ENCODE results near the gene TRPV6. TPM values are rescaled to one million over a fixed set of nuclear protein-coding genes. Genes with fewer than 3 reads are reported as not detected.

TRPV6 gene
- total and polyA plus RNA-seq, 8 donors = 36.1 to 308 (median 56.5) TPM

- DNase-seq = no peak
- Histone ChIP-seq H3K9me3 (no peaks in the 10 kb centered on the region), H3K4me3 (peak overlapping the region in 1 of 4 donors; percentile 66), H3K4me1 (peaks cover 0 to 15% (median 0%) of the 10 kb centered on the region in 3 donors), H3K27ac (no peak overlapping the region), H3K36me3 (peaks cover 0 to 2% (median 0%) of the 10 kb centered on the region in 3 donors), H3K27me3 (no peaks in the 10 kb centered on the region)
- WGBS, 2 donors = 48 to 51% methylated on average over 7 of the region's 7 CpGs
- no peak for FAIRE-seq
- intact Hi-C loops (cut with DNase I) = no loop called here
- TF ChIP-seq CTCF (IDR thresholded peaks at IDR 0.05) = no peak
- ATAC-seq = no peak
Measured at GRCh38 chr7:142856565-142857245, 28.8 kb downstream of the TRPV6 start.

GRCh38 chr7:142855756-142856564, 29.6 kb downstream of the TRPV6 start:
- H3K36me3 ChIP-seq = no peaks in the 10 kb centered on the region
- DNase-seq (peak; percentile 64 to 93 (median 83)), ATAC-seq (peak; percentile 34 to 58 (median 44)), FAIRE-seq (no peak)
- H3K27me3 ChIP-seq = no peaks in the 10 kb centered on the region
- WGBS, 2 donors = 27 to 34% methylated on average over 12 of the region's 12 CpGs
- no peak for TF ChIP-seq CTCF (IDR thresholded peaks at IDR 0.05)
- intact Hi-C loops (cut with DNase I) = no loop called here
- no peaks in the 10 kb centered on the region for H3K9me3 ChIP-seq
- H3K4me3 ChIP-seq = peak overlapping the region; percentile 0 to 76 (median 64)
- peak overlapping the region in 3 of 4 donors; percentile 55 to 77 (median 65) for H3K27ac ChIP-seq
- peaks cover 0 to 15% (median 0%) of the 10 kb centered on the region in 3 donors for H3K4me1 ChIP-seq

- peak overlapping the region; percentile 55 to 77 (median 68) for H3K27ac ChIP-seq
- peak overlapping the region; percentile 63 to 76 (median 66) for H3K4me3 ChIP-seq
- TF ChIP-seq CTCF (IDR thresholded peaks at IDR 0.05) = no peak
- 6% methylated on average over 37 to 43 of the region's 43 CpGs for WGBS, 2 donors
- no peak for FAIRE-seq
- no peaks in the 10 kb centered on the region for H3K36me3 ChIP-seq
- H3K27me3 ChIP-seq = no peaks in the 10 kb centered on the region
- intact Hi-C loops (cut with DNase I) = no loop called here
- H3K4me1 ChIP-seq = peaks cover 0 to 15% (median 0%) of the 10 kb centered on the region in 3 donors
- no peaks in the 10 kb centered on the region for H3K9me3 ChIP-seq
- peak; percentile 2 to 11 (median 3) for ATAC-seq
- no peak for DNase-seq
Measured at GRCh38 chr7:142855114-142855743, 30.3 kb downstream of the TRPV6 start.

- Histone ChIP-seq H3K4me1 (peaks cover 0 to 9% (median 0%) of the 10 kb centered on the region in 3 donors), H3K27me3 (no peaks in the 10 kb centered on the region), H3K36me3 (no peaks in the 10 kb centered on the region), H3K4me3 (peak within 1 kb of the TSS; percentile 63 to 76 (median 66)), H3K27ac (peak within 1 kb of the TSS; percentile 55 to 79 (median 74)), H3K9me3 (no peaks in the 10 kb centered on the region)
- WGBS, 2 donors = 1% methylated on average over 50 to 70 of the region's 70 CpGs
- no peak for TF ChIP-seq CTCF (IDR thresholded peaks at IDR 0.05)
- ATAC-seq (peak; percentile 81 to 87 (median 84)), FAIRE-seq (no peak), DNase-seq (peak; percentile 85 to 94 (median 90))
- intact Hi-C loops (cut with DNase I) = no loop called here
Measured at GRCh38 chr7:142854372-142855113, 31.0 kb downstream of the TRPV6 start, which contains the start of gene EPHB6. EPHB6 (plus strand) TSS chr7:142855076; CDS start chr7:142863228, 8,152 bp downstream.
